GM06990 (cell line): ENCODE results near the gene ATP2A1.

ENCODE experiments used
- DNase-seq: peaks from one replicate; pipeline ENCODE4 v3.0.0-alpha.2; 2011; ENCODE audit not compliant: insufficient read length; ENCODE audit errors: extremely low read depth
- H3K27me3 ChIP-seq: replicated peaks from 2 replicates; pipeline ENCODE4 v1.6.0; 2011; ENCODE audit warnings: low read length; ENCODE audit not compliant: control insufficient read depth, insufficient read depth
- H3K36me3 ChIP-seq: 2 replicates; pipeline ENCODE4 v1.5.1; 2011; ENCODE audit warnings: low read length; ENCODE audit not compliant: control insufficient read depth, insufficient read depth
- H3K4me3 ChIP-seq: replicated peaks from 2 replicates; pipeline ENCODE4 v1.5.1; 2011; ENCODE audit warnings: low read depth, mild to moderate bottlenecking, control low read depth, low read length
- TF ChIP-seq, protein P1 (sequence below): IDR thresholded peaks from 2 replicates; pipeline ENCODE4 v1.5.1; 2011; ENCODE audit warnings: low read length, control low read depth, mild to moderate bottlenecking, inconsistent platforms; ENCODE audit not compliant: insufficient read depth, poor library complexity, severe bottlenecking

The ATP2A1 gene

DNA sequence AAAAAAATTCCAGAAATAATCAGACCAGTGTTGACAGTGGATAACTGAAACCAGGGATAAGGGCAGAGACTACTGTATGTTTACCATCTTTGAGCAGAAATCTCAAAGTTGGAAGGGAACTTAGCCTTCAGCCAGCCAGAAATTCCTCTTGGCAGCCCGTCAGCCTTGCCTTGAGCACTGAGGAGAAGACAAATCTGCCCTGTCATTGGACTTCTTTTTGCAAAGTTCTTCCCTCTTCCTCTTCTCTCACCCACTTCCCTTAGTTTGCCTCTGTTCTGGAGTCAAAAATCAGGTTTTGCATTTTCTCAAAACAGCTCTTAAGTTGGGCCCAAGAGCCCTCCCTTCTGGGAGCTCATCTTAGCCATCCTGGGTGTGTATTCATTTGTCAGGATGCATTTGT is 38.4 kb upstream of the ATP2A1 start:
- Histone ChIP-seq H3K27me3 (no peaks in the 10 kb centered on the region), H3K4me3 (no peak overlapping the region), H3K36me3 (peaks cover 46% of the 10 kb centered on the region)
- no peak for DNase-seq
- TF ChIP-seq, protein P1, sequence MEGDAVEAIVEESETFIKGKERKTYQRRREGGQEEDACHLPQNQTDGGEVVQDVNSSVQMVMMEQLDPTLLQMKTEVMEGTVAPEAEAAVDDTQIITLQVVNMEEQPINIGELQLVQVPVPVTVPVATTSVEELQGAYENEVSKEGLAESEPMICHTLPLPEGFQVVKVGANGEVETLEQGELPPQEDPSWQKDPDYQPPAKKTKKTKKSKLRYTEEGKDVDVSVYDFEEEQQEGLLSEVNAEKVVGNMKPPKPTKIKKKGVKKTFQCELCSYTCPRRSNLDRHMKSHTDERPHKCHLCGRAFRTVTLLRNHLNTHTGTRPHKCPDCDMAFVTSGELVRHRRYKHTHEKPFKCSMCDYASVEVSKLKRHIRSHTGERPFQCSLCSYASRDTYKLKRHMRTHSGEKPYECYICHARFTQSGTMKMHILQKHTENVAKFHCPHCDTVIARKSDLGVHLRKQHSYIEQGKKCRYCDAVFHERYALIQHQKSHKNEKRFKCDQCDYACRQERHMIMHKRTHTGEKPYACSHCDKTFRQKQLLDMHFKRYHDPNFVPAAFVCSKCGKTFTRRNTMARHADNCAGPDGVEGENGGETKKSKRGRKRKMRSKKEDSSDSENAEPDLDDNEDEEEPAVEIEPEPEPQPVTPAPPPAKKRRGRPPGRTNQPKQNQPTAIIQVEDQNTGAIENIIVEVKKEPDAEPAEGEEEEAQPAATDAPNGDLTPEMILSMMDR = no peak

DNA sequence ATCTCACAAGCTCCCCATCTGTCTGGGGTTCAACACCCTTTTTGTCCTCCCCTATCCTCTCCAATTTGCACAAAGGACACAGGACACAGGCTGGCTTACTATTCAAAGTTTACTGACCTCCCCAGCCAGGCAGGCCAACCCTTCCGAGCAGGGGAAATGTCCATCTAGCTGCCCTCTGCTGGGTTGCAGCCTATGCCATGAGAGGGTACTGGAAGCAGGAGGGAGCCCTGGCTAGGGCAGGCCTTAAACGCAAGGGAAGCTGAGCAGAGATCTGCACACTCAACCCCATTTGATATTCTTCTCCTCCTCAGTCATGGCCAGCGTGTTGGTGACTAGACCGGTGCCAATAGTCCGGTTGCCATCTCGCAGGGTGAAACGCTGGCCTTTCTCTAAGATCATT is 35.6 kb upstream of the ATP2A1 start:
- TF ChIP-seq, protein P1 = no peak
- Histone ChIP-seq H3K4me3 (no peak overlapping the region), H3K27me3 (no peaks in the 10 kb centered on the region), H3K36me3 (peaks cover 28% of the 10 kb centered on the region)
- no peak for DNase-seq

GRCh38 chr16:28843766-28844165 is 34.5 kb upstream of the ATP2A1 start:
- no peak overlapping the region for H3K4me3 ChIP-seq
- TF ChIP-seq, protein P1 = no peak
- no peak for DNase-seq
- H3K36me3 ChIP-seq = peaks cover 26% of the 10 kb centered on the region
- no peaks in the 10 kb centered on the region for H3K27me3 ChIP-seq

DNA sequence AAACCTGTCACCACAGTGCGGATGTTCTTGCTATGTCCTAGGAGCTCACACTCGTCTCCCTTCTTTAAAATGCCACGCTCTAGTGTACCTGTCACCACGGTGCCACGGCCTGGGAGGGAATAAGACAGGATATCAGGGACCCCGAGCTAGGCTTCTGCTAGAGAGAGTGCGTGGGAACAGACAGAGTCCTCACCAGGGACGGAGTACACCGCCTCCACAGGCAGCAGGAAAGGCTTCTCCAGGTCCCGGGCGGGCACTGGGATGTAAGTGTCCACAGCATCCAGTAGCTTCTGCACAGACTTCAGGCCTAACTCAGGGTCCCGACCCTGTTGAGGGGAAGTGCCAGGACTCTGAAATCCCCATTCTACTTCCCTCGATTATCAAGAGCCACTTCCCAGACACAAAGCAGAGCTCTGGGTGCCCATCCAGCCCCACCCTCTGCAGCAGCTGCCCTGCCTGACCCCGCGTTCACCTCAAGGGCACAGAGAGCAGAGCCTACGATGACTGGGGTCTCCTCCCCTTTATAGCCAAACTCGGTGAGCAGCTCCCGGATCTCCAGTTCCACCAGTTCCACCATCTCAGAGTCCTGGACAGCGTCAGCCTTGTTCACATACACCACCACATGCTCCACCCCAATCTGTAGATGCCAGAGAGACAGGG is 33.9 kb upstream of the ATP2A1 start:
- no peak for DNase-seq
- H3K36me3 ChIP-seq = peaks cover 26% of the 10 kb centered on the region
- H3K4me3 ChIP-seq = no peak overlapping the region; the same call in 1 of the 2 replicates
- H3K27me3 ChIP-seq = no peaks in the 10 kb centered on the region
- TF ChIP-seq, protein P1 = no peak

DNA sequence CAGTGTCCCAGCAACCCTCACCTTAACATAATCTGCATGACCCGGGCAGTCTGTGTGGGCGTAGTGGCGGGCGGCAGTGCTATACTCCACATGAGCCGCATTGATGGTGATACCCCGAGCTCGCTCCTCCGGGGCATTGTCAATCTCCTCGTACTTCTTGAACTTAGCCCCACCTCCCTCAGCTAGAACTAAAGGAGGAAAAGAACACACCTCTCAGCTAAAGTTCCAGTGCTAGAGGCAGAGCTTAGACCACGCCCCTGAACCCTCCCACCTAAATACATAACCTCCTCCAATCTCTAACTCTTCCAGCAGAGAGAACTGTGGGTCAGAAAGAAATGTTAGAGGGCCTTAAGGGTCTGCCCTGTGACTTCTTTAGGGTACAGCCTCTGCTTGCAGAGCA is 33.0 kb upstream of the ATP2A1 start:
- H3K36me3 ChIP-seq = peaks cover 26% of the 10 kb centered on the region
- no peak for DNase-seq
- H3K4me3 ChIP-seq = peak overlapping the region; percentile 99
- no peaks in the 10 kb centered on the region for H3K27me3 ChIP-seq
- TF ChIP-seq, protein P1 = no peak

GRCh38 chr16:28845761-28846079 is 32.6 kb upstream of the ATP2A1 start:
- TF ChIP-seq, protein P1 = no peak
- no peaks in the 10 kb centered on the region for H3K27me3 ChIP-seq
- peaks cover 26% of the 10 kb centered on the region for H3K36me3 ChIP-seq
- DNase-seq = no peak
- peak overlapping the region; percentile 99 for H3K4me3 ChIP-seq
